Measurements from ENCODE around the gene BRD2.

- TF ChIP-seq CTCF (IDR thresholded peaks at IDR 0.05) (no peak), POLR2A (IDR thresholded peaks at IDR 0.05) (no peak)
Measured at GRCh38 chr6:32932132-32932868, 36.1 kb upstream of the BRD2 start.
